ENCODE data around the gene TGDS.
"Not testable (repeated sequence)": the region's sequence is repeated elsewhere in the genome, so short reads cannot be mapped to it uniquely, and the experiment has no call there.

Gene TGDS

DNA sequence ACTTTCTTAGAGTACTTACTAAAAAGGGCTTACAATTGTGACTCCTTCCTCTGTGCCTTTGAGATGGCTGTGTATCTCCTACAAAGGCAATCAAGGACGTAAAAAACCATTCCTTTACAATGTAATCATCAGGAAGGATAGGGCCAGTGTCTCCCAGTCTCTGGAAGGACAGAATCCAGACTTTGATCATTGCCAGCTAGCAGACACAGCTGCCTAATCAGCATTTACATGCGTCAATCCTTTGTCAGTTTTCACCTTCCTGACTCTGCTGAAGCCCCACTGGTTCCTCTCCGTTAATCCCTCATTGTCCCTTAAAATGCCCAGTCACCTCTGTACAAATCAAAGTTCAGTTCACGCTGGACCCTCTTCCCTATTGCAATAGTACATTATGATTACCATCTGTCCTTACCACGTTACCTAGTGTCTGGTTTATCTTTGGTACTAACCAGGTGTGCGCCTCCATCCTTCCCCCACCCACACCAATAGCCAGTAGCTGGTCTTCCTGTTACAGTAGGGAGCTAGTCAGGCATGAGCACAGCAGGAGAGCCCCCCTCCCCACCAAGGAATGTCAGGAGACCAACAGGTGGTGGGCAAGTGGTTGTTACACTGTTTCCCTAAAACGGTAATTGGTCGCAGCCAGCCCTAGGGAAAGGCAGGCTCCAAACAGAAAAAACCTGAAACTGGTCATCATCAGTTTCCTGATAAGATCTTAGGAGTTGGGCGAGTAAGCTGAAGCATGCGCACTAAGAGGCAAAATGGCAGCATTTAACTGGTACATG is 49.7 kb downstream of the TGDS start:
- peaks cover 4% of the 10 kb centered on the region for H3K4me1 ChIP-seq (ENCODE audit: control insufficient read depth, insufficient read depth, low read length, poor library complexity, severe bottlenecking)
- DNase-seq = no peak
- no peaks in the 10 kb centered on the region for H3K27me3 ChIP-seq (replicated peaks; ENCODE audit: control insufficient read depth, insufficient read depth, low read length, poor library complexity, severe bottlenecking)
- H3K27ac ChIP-seq (ENCODE audit: insufficient read depth, low read length, poor library complexity, severe bottlenecking) = no peak overlapping the region
- no peaks in the 10 kb centered on the region for H3K9me3 ChIP-seq (ENCODE audit: control insufficient read depth, low read length)
- no peaks in the 10 kb centered on the region for H3K36me3 ChIP-seq (ENCODE audit: control insufficient read depth, insufficient read depth, low read length)
- no peak overlapping the region for H3K4me3 ChIP-seq (ENCODE audit: insufficient read depth, low read depth, low read length, poor library complexity, severe bottlenecking)

DNA sequence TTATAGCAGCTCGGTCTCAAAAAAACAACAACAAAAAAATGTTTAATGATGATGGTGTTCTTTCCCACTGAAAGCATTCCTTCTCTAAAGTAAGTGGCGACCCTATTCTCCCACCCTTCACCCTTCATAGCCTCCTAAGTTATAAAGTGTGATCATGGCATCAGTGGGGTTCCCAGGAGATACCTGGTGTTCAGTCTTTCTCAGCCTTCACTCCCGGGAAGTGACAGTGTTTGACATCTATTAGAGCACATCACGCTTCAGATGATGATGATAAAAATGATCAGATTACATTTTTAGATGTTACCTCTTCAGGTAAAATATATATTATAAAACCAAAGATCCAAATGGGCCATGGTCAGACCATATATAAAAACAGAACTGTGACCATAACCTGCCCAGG is 51.0 kb downstream of the TGDS start:
- H3K4me1 ChIP-seq (ENCODE audit: control insufficient read depth, insufficient read depth, low read length, poor library complexity, severe bottlenecking) = peaks cover 4% of the 10 kb centered on the region
- H3K9me3 ChIP-seq (ENCODE audit: control insufficient read depth, low read length) = no peaks in the 10 kb centered on the region
- no peak for DNase-seq
- H3K36me3 ChIP-seq (ENCODE audit: control insufficient read depth, insufficient read depth, low read length) = no peaks in the 10 kb centered on the region
- no peak overlapping the region for H3K4me3 ChIP-seq (ENCODE audit: insufficient read depth, low read depth, low read length, poor library complexity, severe bottlenecking)
- no peaks in the 10 kb centered on the region for H3K27me3 ChIP-seq (replicated peaks; ENCODE audit: control insufficient read depth, insufficient read depth, low read length, poor library complexity, severe bottlenecking)
- no peak overlapping the region for H3K27ac ChIP-seq (ENCODE audit: insufficient read depth, low read length, poor library complexity, severe bottlenecking)

- no peak for DNase-seq
- no peak overlapping the region for H3K27ac ChIP-seq (ENCODE audit: insufficient read depth, low read length, poor library complexity, severe bottlenecking)
- no peaks in the 10 kb centered on the region for H3K36me3 ChIP-seq (ENCODE audit: control insufficient read depth, insufficient read depth, low read length)
- H3K4me3 ChIP-seq (ENCODE audit: insufficient read depth, low read depth, low read length, poor library complexity, severe bottlenecking) = no peak overlapping the region
- H3K9me3 ChIP-seq (ENCODE audit: control insufficient read depth, low read length) = no peaks in the 10 kb centered on the region
- no peaks in the 10 kb centered on the region for H3K4me1 ChIP-seq (ENCODE audit: control insufficient read depth, insufficient read depth, low read length, poor library complexity, severe bottlenecking)
- H3K27me3 ChIP-seq (replicated peaks; ENCODE audit: control insufficient read depth, insufficient read depth, low read length, poor library complexity, severe bottlenecking) = no peaks in the 10 kb centered on the region
Observed at GRCh38 chr13:94542917-94543316, 53.0 kb downstream of the TGDS start.

DNA sequence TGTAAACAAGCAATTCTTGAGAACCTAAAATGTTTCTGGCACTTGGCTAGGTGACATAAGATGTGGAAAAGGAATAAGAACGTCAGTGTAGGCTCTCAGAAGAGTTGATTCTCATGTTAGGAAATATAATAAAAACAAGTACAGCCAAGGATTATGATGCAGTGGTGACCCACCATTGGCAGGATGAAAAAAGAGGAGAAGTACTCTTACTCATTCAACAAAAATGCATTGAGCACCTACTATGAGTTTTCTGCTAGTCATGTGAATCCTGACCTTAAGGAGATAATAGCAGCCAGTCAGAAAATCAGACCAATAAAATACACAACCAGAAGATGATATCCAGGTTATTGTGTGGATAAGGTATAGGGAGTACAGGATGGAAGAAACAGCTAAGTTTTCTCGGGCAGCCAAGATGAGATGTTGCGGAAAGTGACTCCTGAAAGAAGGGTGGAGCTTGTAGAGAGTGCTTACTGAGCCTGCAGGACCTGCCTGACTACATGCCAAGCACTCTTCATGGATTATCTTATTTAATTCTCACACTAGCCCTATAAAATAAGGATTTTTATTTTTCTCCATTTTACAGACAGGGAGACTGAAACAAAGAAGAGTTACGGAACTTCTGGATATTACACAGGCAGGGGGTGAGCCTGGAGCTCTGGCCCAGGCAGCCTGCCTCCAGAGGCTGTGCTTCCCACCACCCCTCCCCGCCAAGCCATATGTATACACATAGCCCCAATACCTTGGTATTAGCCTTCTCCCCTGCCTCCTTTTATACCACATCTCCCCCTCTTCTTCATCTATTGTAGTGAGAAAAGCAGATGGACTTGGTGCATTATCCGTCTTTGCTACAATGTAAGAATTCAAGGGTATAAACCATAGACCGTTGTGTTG is 58.0 kb downstream of the TGDS start:
- DNase-seq = no peak
- Histone ChIP-seq H3K27me3 (replicated peaks; ENCODE audit: control insufficient read depth, insufficient read depth, low read length, poor library complexity, severe bottlenecking) (no peaks in the 10 kb centered on the region), H3K36me3 (ENCODE audit: control insufficient read depth, insufficient read depth, low read length) (no peaks in the 10 kb centered on the region), H3K9me3 (ENCODE audit: control insufficient read depth, low read length) (no peaks in the 10 kb centered on the region), H3K27ac (ENCODE audit: insufficient read depth, low read length, poor library complexity, severe bottlenecking) (no peak overlapping the region), H3K4me1 (ENCODE audit: control insufficient read depth, insufficient read depth, low read length, poor library complexity, severe bottlenecking) (no peaks in the 10 kb centered on the region), H3K4me3 (ENCODE audit: insufficient read depth, low read depth, low read length, poor library complexity, severe bottlenecking) (no peak overlapping the region)

GRCh38 chr13:94535775-94536174 is 60.2 kb downstream of the TGDS start:
- no peak overlapping the region for H3K4me3 ChIP-seq (ENCODE audit: insufficient read depth, low read depth, low read length, poor library complexity, severe bottlenecking)
- H3K36me3 ChIP-seq (ENCODE audit: control insufficient read depth, insufficient read depth, low read length) = no peaks in the 10 kb centered on the region
- no peaks in the 10 kb centered on the region for H3K9me3 ChIP-seq (ENCODE audit: control insufficient read depth, low read length)
- DNase-seq = no peak
- H3K27me3 ChIP-seq (replicated peaks; ENCODE audit: control insufficient read depth, insufficient read depth, low read length, poor library complexity, severe bottlenecking) = no peaks in the 10 kb centered on the region
- H3K27ac ChIP-seq (ENCODE audit: insufficient read depth, low read length, poor library complexity, severe bottlenecking) = no peak overlapping the region
- no peaks in the 10 kb centered on the region for H3K4me1 ChIP-seq (ENCODE audit: control insufficient read depth, insufficient read depth, low read length, poor library complexity, severe bottlenecking)

DNA sequence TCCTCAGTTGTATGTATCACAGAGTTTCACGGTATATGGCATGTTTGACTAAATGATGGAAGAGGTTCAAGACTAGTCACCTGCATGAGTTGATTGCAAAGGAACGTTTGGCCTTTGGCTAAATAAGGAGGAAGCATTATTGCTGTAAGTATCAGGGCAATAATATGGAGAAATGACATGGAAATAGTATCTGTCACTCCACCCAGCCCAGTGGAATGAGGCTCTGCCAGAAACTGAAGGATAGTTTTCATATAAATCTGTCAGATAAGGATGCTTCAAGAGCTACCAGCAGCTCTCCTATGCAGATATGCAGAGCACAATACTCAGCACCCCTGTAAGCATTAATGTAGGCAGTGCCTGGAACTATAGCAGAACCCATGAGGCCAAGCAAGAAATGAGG is 60.7 kb downstream of the TGDS start:
- Histone ChIP-seq H3K27me3 (replicated peaks; ENCODE audit: control insufficient read depth, insufficient read depth, low read length, poor library complexity, severe bottlenecking) (no peaks in the 10 kb centered on the region), H3K4me1 (ENCODE audit: control insufficient read depth, insufficient read depth, low read length, poor library complexity, severe bottlenecking) (no peaks in the 10 kb centered on the region), H3K27ac (ENCODE audit: insufficient read depth, low read length, poor library complexity, severe bottlenecking) (no peak overlapping the region), H3K36me3 (ENCODE audit: control insufficient read depth, insufficient read depth, low read length) (no peaks in the 10 kb centered on the region), H3K4me3 (ENCODE audit: insufficient read depth, low read depth, low read length, poor library complexity, severe bottlenecking) (no peak overlapping the region), H3K9me3 (ENCODE audit: control insufficient read depth, low read length) (no peaks in the 10 kb centered on the region)
- no peak for DNase-seq

DNA sequence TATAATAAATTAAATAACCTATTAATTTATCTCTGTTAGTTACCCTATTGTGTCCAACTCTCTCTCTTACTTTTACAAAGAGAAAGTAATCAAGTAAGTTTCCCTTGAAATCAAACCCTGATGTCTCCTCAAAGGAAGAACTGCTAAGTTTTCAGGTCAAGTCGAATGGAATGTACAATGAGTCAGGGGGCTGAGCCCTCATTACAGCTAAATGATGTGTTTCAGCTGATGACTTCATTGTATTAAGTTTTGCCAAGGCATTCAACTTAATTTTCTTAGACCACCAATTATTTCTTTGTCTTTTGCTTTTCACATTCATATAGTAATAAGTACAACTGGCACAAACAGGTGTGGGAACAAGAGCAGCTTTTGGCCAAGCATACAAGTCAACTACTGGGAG is 61.8 kb downstream of the TGDS start:
- no peak overlapping the region for H3K27ac ChIP-seq (ENCODE audit: insufficient read depth, low read length, poor library complexity, severe bottlenecking)
- DNase-seq = no peak
- no peak overlapping the region for H3K4me3 ChIP-seq (ENCODE audit: insufficient read depth, low read depth, low read length, poor library complexity, severe bottlenecking)
- no peaks in the 10 kb centered on the region for H3K9me3 ChIP-seq (ENCODE audit: control insufficient read depth, low read length)
- H3K36me3 ChIP-seq (ENCODE audit: control insufficient read depth, insufficient read depth, low read length) = no peaks in the 10 kb centered on the region
- H3K27me3 ChIP-seq (replicated peaks; ENCODE audit: control insufficient read depth, insufficient read depth, low read length, poor library complexity, severe bottlenecking) = no peaks in the 10 kb centered on the region
- no peaks in the 10 kb centered on the region for H3K4me1 ChIP-seq (ENCODE audit: control insufficient read depth, insufficient read depth, low read length, poor library complexity, severe bottlenecking)

DNA sequence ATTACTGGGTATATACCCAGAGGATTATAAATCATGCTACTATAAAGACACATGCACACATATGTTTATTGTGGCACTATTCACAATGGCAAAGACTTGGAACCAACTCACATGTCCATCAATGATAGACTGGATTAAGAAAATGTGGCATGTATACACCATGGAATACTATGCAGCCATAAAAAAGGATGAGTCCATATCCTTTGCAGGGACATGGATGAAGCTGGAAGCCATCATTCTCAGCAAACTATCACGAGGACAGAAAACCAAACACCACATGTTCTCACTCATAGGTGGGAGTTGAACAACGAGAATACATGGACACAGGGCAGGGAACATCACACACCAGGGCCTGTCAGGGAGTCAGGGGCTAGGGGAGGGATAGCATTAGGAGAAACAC is 63.7 kb downstream of the TGDS start:
- H3K9me3 ChIP-seq (ENCODE audit: control insufficient read depth, low read length); H3K36me3 ChIP-seq (ENCODE audit: control insufficient read depth, insufficient read depth, low read length); H3K4me1 ChIP-seq (ENCODE audit: control insufficient read depth, insufficient read depth, low read length, poor library complexity, severe bottlenecking); H3K27ac ChIP-seq (ENCODE audit: insufficient read depth, low read length, poor library complexity, severe bottlenecking); DNase-seq; H3K4me3 ChIP-seq (ENCODE audit: insufficient read depth, low read depth, low read length, poor library complexity, severe bottlenecking); H3K27me3 ChIP-seq (replicated peaks; ENCODE audit: control insufficient read depth, insufficient read depth, low read length, poor library complexity, severe bottlenecking): not testable (repeated sequence)

DNA sequence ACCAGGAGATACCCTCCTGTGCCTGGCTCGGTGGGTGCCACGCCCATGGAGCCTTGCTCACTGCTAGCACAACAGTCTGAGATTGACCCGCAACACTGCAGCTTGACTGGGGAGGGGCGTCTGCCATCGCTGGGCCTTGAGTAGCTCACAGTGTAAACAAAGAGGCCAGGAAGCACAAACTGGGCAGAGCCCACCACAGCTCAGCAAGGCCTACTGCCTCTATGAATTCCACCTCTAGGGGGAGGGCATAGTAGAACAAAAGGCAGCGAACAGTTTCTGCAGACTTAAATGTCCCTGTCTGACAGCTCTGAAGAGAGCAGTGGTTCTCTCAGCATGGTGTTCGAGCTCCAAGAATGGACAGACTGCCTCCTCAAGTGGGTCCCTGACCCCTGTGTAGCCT is 69.0 kb downstream of the TGDS start:
- H3K4me1 ChIP-seq (ENCODE audit: control insufficient read depth, insufficient read depth, low read length, poor library complexity, severe bottlenecking); DNase-seq; H3K36me3 ChIP-seq (ENCODE audit: control insufficient read depth, insufficient read depth, low read length); H3K27ac ChIP-seq (ENCODE audit: insufficient read depth, low read length, poor library complexity, severe bottlenecking); H3K27me3 ChIP-seq (replicated peaks; ENCODE audit: control insufficient read depth, insufficient read depth, low read length, poor library complexity, severe bottlenecking); H3K4me3 ChIP-seq (ENCODE audit: insufficient read depth, low read depth, low read length, poor library complexity, severe bottlenecking); H3K9me3 ChIP-seq (ENCODE audit: control insufficient read depth, low read length): not testable (repeated sequence)

- no peak overlapping the region for H3K4me3 ChIP-seq (ENCODE audit: insufficient read depth, low read depth, low read length, poor library complexity, severe bottlenecking)
- no peaks in the 10 kb centered on the region for H3K4me1 ChIP-seq (ENCODE audit: control insufficient read depth, insufficient read depth, low read length, poor library complexity, severe bottlenecking)
- no peak for DNase-seq
- no peaks in the 10 kb centered on the region for H3K36me3 ChIP-seq (ENCODE audit: control insufficient read depth, insufficient read depth, low read length)
- no peaks in the 10 kb centered on the region for H3K9me3 ChIP-seq (ENCODE audit: control insufficient read depth, low read length)
- no peak overlapping the region for H3K27ac ChIP-seq (ENCODE audit: insufficient read depth, low read length, poor library complexity, severe bottlenecking)
- H3K27me3 ChIP-seq (replicated peaks; ENCODE audit: control insufficient read depth, insufficient read depth, low read length, poor library complexity, severe bottlenecking) = no peaks in the 10 kb centered on the region
Observed at GRCh38 chr13:94525781-94526180, 70.2 kb downstream of the TGDS start.
